ENCODE data around the gene AIDA.
A peak's percentile ranks its signal among the peaks of the same experiment; 100 is the strongest.
"Not testable (repeated sequence)": the region's sequence is repeated elsewhere in the genome, so short reads cannot be mapped to it uniquely, and the experiment has no call there.

Gene AIDA

DNA sequence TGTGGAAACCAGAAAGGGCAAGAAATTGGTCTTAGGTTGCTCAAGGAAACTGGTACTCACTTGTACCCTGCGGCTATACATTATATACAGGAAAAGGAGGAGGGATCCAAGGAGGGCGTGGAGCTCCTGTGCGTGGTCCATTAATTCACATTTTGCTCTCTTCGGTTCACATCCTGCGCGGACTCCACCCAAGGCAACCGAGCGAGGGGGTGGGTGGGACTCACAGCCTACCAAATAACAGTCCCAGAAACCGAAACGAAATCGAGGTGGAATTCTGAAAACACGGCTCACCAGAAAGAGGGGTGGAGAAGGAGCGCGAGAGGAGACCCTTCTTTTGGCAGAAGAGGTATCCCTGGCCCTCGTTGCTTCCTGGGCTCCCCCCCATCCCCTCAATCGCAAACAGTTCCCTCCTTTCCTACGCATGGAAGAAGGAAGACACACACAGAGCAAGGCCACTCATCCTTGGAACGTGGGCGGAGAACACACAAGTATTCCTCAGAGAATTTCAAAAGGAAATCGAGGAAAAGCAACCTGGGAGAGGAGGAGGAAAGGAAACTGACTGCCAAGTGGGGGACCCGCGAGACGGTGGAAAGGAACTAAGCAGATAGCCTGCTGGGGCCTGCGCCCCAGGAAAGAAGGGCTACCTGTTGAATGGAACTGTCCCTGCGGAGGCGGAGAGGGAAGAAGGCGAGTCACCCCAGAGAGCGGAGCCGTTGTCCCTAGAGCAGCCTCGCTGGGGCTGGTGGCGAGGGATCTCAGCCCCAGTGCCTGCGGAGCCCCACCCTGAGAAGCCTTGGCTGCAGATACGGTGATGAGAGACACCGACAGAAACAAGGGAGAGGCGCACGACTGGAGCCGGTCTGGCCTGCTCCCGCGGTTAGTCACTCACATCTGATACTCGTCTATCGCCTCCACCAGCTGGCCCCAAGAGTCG lies 705 bp downstream of the AIDA start:
- peak; percentile 53 to 55 for DNase-seq

DNA sequence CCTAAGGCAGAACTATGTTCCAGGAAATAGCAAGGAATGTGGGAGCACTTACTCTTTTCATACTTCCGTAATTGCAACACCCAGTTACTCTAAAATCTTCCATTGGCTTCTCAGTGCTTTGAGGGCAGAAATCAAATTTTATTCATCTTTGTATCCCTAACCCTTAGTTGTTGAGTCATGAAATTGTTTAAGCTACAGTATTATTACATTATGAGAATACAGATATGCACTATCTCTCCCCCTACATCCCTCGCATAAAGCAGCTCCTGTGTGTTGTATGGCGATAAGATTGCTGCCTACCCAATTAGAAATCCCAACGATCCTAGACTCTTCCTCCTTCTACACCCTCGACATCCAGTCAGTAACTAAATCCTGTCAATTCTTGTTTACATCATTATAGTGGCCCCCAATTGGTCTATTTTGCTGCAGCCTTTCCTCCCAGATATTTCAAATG lies 2.6 kb downstream of the AIDA start:
- no peak for DNase-seq

- no peak for DNase-seq
These were observed 5.5 kb downstream of the AIDA start for GRCh38 chr1:222706815-222707214.

- DNase-seq = no peak
These were observed 8.0 kb downstream of the AIDA start for GRCh38 chr1:222704260-222704659.

- no peak for DNase-seq
These were observed 10.1 kb downstream of the AIDA start for GRCh38 chr1:222702210-222702609.

GRCh38 chr1:222697826-222698225 lies 14.5 kb downstream of the AIDA start:
- DNase-seq = no peak

- DNase-seq = no peak
These were observed 15.1 kb downstream of the AIDA start for GRCh38 chr1:222697203-222697602.

DNA sequence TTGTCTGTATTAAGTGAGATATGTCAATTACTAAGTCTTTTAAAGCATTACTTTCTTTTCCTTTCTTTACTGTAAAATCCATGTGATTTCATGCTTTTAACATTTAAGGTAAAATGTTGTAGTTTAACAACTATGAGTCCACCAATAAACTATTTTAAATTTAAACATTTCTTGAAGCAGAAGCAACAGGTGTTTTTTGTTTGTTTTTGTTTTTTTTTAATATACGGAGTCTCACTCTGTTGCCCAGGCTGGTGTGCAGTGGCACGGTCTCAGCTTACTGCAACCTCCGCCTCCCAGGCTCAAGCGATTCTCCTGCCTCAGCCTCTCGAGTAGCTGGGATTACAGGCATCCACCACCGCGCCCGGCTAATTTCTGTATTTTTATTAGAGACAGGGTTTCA lies 15.6 kb downstream of the AIDA start:
- DNase-seq = no peak

DNA sequence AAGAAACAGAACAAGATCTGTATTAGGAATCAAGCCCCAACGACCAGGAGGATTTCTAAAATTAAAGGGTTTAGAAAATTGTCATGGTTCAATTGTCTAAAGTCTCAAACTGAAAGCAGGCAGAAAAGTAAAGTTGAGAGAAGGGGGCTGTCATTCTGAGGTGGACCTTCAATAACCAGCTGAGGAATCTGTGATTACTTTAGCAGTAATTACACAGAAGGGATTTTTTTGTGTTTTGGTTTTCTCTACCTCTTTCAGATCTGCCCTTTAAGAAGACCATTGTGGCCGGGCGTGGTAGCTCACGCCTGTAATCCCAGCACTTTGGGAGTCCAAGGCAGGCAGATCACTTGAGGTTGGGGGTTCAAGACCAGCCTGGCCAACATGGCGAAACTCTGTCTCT lies 17.4 kb downstream of the AIDA start:
- DNase-seq = no peak

GRCh38 chr1:222691016-222691415 lies 21.3 kb downstream of the AIDA start:
- DNase-seq = no peak

GRCh38 chr1:222680080-222680479 lies 32.2 kb downstream of the AIDA start:
- no peak for DNase-seq

- DNase-seq = no peak
These were observed 42.2 kb downstream of the AIDA start for GRCh38 chr1:222670110-222670509.

GRCh38 chr1:222669107-222669506 lies 43.2 kb downstream of the AIDA start:
- DNase-seq = not testable (repeated sequence)

DNA sequence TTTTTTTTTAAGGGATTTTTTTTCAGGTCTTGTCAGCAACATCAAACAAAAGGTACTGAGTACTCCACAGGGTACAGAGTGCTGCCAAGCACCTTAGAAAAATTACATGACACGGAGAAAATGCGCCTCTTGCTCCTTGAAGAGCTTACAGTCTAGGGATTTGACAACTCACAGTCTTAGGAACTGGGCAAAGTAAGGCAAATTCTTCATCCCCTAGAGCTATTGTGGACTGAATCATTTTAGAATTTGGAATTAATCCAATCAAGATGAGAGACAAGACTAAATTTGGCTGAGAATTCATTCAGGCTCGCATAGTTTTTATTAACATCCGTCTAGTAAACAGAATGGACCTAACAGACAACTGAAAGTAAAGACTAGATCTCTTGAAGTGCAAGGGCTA lies 44.1 kb downstream of the AIDA start:
- DNase-seq = not testable (repeated sequence)

GRCh38 chr1:222665964-222666363 lies 46.3 kb downstream of the AIDA start:
- DNase-seq = no peak

DNA sequence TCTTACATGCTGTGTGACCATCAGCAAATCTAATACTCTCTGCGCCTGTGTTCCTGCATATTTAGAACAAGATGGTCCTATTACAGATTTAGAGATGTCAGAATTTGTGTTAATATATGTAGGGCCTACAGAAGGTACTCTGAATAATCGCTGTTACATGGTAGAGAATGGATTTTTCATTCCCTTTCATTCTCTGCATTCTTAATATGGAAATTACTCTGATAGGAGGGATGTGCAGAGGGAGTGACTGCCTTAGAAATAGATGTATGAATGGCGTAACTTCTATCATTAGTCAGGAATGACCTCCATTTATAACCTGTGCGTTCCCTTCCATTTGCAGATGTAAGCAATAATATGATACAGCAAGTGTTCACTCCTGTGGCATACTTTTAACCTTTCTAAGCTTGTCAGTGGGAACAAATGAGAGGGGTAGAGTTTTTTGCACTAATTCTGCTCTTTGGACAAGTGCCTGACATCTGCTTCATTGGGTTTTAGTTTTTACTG lies 48.8 kb downstream of the AIDA start:
- no peak for DNase-seq

DNA sequence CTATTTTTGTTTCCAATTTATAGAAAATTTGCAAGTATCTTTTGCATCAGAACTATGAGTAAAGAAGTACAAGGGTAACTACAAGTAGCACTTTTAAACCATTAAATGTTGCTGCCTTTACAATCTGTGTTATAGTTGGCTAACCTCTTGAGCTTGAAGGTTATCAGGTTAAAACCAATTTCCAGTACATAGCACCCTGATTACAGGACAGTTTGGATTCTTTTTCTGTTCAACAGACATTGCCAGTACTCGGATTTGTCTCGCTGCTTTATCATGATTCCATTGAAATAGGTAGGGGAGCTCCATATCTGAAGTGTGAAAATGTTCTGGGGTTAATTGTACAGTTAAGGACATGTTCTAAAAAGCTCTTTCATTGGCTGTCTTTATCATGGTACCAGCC lies 54.4 kb downstream of the AIDA start:
- DNase-seq = no peak

- no peak for DNase-seq
These were observed 55.7 kb downstream of the AIDA start for GRCh38 chr1:222656391-222657155.

DNA sequence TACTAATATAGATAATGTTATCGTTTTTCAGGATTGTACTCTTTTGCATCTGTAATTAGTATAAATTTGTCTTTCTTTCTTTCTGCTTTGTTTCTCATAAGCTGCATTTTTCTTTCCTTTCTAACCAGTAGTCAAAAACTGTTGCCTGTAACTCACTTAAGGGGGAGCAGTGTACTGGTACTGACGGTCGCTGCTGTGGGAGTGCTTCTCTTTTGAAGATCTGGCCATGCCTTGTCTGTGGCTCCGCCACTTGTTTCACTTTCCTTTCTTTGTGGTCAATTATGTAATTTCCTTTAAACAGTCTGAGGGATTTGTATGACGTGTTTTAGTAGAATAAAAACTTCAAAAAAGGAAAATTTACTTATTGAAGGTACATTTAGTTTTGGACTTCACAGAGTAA lies 57.4 kb downstream of the AIDA start:
- peak; percentile 63 to 69 for DNase-seq

GRCh38 chr1:222653178-222653827 lies 59.0 kb downstream of the AIDA start:
- no peak for DNase-seq

GRCh38 chr1:222652676-222653075 lies 59.6 kb downstream of the AIDA start:
- DNase-seq = no peak

DNA sequence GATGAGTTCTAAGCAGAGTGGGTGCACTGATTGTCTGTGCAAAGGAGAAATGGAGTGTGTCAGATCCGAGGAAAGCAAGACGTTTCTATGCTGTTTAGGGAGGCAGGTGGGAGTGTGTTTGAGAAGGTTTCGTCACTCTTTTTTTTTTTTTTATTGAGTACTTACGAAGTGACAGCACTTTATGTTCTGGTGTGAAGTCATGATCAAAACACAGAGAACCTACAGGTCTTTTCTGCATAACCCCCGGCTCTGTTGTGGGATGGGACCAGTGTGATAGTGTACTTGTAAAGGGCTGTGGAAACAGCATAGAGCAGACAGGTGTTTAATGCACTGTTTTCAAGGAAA lies 67.7 kb downstream of the AIDA start:
- DNase-seq = no peak

GRCh38 chr1:222643938-222644635 lies 68.2 kb downstream of the AIDA start:
- DNase-seq = peak; percentile 97 to 98

Data from activated CD4-positive, alpha-beta T cell treated with anti-CD3 and anti-CD28 coated beads, Interleukin-2, amount 50 U/mL, for 4 hours (primary cell).